GM12865 (cell line): ENCODE data around the gene ABCB10.

Experiments
- DNase-seq: peaks from one replicate; pipeline ENCODE4 v3.0.0; 2010; ENCODE audit warnings: low read depth
- H3K4me3 ChIP-seq: 2 replicates; pipeline ENCODE4 v1.5.1; 2011; ENCODE audit warnings: mild to moderate bottlenecking, low read depth, low read length, control low read depth
- CTCF ChIP-seq: IDR thresholded peaks from 2 replicates; pipeline ENCODE4 v1.5.1; 2011; ENCODE audit warnings: low read length, control low read depth, low read depth, inconsistent platforms; ENCODE audit not compliant: insufficient read depth; ENCODE audit errors: missing control alignments

Gene ABCB10

GRCh38 chr1:229552732-229553131 is 5.8 kb downstream of the ABCB10 start:
- no peak overlapping the region for H3K4me3 ChIP-seq
- no peak for DNase-seq
- TF ChIP-seq CTCF = no peak

- DNase-seq = no peak
- no peak overlapping the region for H3K4me3 ChIP-seq
- no peak for TF ChIP-seq CTCF
These were observed 7.5 kb downstream of the ABCB10 start for GRCh38 chr1:229550812-229551567.

- H3K4me3 ChIP-seq = no peak overlapping the region
- no peak for DNase-seq
- TF ChIP-seq CTCF = no peak
These were observed 11.0 kb downstream of the ABCB10 start for GRCh38 chr1:229547542-229547941.

- no peak for DNase-seq
These were observed 13.9 kb downstream of the ABCB10 start for GRCh38 chr1:229544587-229544986.

DNA sequence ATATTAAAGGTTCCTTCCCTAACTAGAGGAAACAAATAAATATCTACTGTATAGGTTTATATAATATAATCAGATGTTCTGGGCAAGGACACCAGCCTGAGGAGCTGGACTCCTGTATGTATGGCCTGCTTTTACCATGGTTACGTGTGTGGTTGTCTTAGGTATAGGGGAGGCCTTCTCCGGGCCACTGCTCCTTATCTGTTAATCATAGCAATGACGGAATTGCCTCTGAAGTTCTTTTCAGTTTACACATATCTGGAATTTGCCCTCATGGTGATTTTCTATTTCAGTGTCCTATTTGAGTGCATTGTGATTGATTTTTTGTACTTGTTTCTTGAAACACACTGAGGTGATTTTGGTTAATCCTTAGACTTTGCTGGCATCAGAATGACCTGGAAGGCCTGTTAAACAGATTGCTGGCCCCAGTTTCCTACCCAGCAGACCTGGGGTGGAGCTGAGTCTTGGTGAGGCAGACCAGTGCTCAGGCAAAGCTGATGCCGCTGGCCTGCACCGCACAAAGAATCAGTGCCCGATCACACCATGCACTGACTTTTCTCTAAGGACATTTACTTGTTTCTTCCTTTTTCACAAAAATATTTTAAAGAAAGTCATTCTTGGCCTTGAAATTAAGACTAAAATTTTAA is 18.5 kb downstream of the ABCB10 start:
- no peak overlapping the region for H3K4me3 ChIP-seq
- TF ChIP-seq CTCF = no peak
- no peak for DNase-seq

More at GRCh38 chr1:229544587-229544986, 13.9 kb downstream of the ABCB10 start:
- TF ChIP-seq CTCF = no peak
- H3K4me3 ChIP-seq = no peak overlapping the region

GRCh38 chr1:229538945-229539344 is 19.6 kb downstream of the ABCB10 start:
- no peak overlapping the region for H3K4me3 ChIP-seq
- no peak for DNase-seq
- TF ChIP-seq CTCF = no peak

- DNase-seq = no peak
- TF ChIP-seq CTCF = no peak
- H3K4me3 ChIP-seq = no peak overlapping the region
These were observed 20.6 kb downstream of the ABCB10 start for GRCh38 chr1:229537894-229538293.
